ENCODE results near the gene PLPP4. TPM values are rescaled to one million over a fixed set of nuclear protein-coding genes. Genes with fewer than 3 reads are reported as not detected.

PLPP4 gene
- total RNA-seq, 2 experiments from 2014 or later = not detected

- ChIA-PET POLR2A (no interaction called here), CTCF (no interaction called here)
- no peak overlapping the region for H3K4me3 ChIP-seq (ENCODE audit: low read length)
- H3K9me3 ChIP-seq (ENCODE audit: control insufficient read depth in 1 of 2, insufficient read depth in 1 of 2, low read length in 2 of 2) = peaks cover 0 to 9% of the 10 kb centered on the region in 2 experiments
- Mint-ChIP-seq H3K9me3 (peaks cover 10% of the 10 kb centered on the region), H3K36me3 (ENCODE audit: low read depth) (no peaks in the 10 kb centered on the region), H3K4me1 (ENCODE audit: low read depth) (no peaks in the 10 kb centered on the region), H3K27me3 (peaks cover 16% of the 10 kb centered on the region), H3K27ac (no peak overlapping the region), H3K4me3 (no peak overlapping the region)
- ATAC-seq (ENCODE audit: poor library complexity) = no peak
- no peak overlapping the region for H3K27ac ChIP-seq (ENCODE audit: low read depth in 1 of 2, low read length in 2 of 2)
- H3K4me1 ChIP-seq (ENCODE audit: insufficient read depth, low read length) = no peaks in the 10 kb centered on the region
- DNase-seq = no peak
- TF ChIP-seq CTCF (IDR thresholded peaks at IDR 0.05) = no peak
- H3K27me3 ChIP-seq (ENCODE audit: control insufficient read depth in 1 of 2, insufficient read depth in 2 of 2, low read length in 2 of 2) = peaks cover 0 to 3% of the 10 kb centered on the region in 2 experiments
- intact Hi-C loops (cut with DNase I, micrococcal nuclease) = no loop called here
- no peaks in the 10 kb centered on the region for H3K36me3 ChIP-seq (ENCODE audit: insufficient read depth, low read length)
Measured at GRCh38 chr10:120478386-120478785, 21.4 kb downstream of the PLPP4 start.

- Histone ChIP-seq H3K4me3 (ENCODE audit: low read length) (no peak overlapping the region), H3K4me1 (ENCODE audit: insufficient read depth, low read length) (no peaks in the 10 kb centered on the region), H3K9me3 (ENCODE audit: control insufficient read depth in 1 of 2, insufficient read depth in 1 of 2, low read length in 2 of 2) (peaks cover 0 to 9% of the 10 kb centered on the region in 2 experiments), H3K36me3 (ENCODE audit: insufficient read depth, low read length) (no peaks in the 10 kb centered on the region), H3K27me3 (ENCODE audit: control insufficient read depth in 1 of 2, insufficient read depth in 2 of 2, low read length in 2 of 2) (peaks cover 0 to 3% of the 10 kb centered on the region in 2 experiments), H3K27ac (ENCODE audit: low read depth in 1 of 2, low read length in 2 of 2) (no peak overlapping the region)
- CTCF ChIA-PET = no interaction called here
- H3K27ac Mint-ChIP-seq = no peak overlapping the region
- no peaks in the 10 kb centered on the region for H3K36me3 Mint-ChIP-seq (ENCODE audit: low read depth)
- intact Hi-C loops (cut with DNase I, micrococcal nuclease) = no loop called here
- ATAC-seq (ENCODE audit: poor library complexity) (no peak), DNase-seq (no peak)
- H3K9me3 Mint-ChIP-seq = peaks cover 10% of the 10 kb centered on the region
- TF ChIP-seq CTCF (IDR thresholded peaks at IDR 0.05) = no peak
- POLR2A ChIA-PET = no interaction called here
- peaks cover 16% of the 10 kb centered on the region for H3K27me3 Mint-ChIP-seq
- no peaks in the 10 kb centered on the region for H3K4me1 Mint-ChIP-seq (ENCODE audit: low read depth)
- H3K4me3 Mint-ChIP-seq = no peak overlapping the region
Measured at GRCh38 chr10:120479506-120479905, 22.5 kb downstream of the PLPP4 start.

GRCh38 chr10:120480065-120480600 is 23.1 kb downstream of the PLPP4 start:
- TF ChIP-seq CTCF (IDR thresholded peaks at IDR 0.05) = no peak
- CTCF ChIA-PET = no interaction called here
- ATAC-seq (ENCODE audit: poor library complexity) = no peak

More at GRCh38 chr10:120480065-120480600, 23.1 kb downstream of the PLPP4 start:
- Histone ChIP-seq H3K9me3 (ENCODE audit: control insufficient read depth in 1 of 2, insufficient read depth in 1 of 2, low read length in 2 of 2) (peaks cover 0 to 9% of the 10 kb centered on the region in 2 experiments), H3K27ac (ENCODE audit: low read depth in 1 of 2, low read length in 2 of 2) (no peak overlapping the region), H3K27me3 (ENCODE audit: control insufficient read depth in 1 of 2, insufficient read depth in 2 of 2, low read length in 2 of 2) (peaks cover 0 to 3% of the 10 kb centered on the region in 2 experiments), H3K4me1 (ENCODE audit: insufficient read depth, low read length) (no peaks in the 10 kb centered on the region), H3K4me3 (ENCODE audit: low read length) (no peak overlapping the region), H3K36me3 (ENCODE audit: insufficient read depth, low read length) (no peaks in the 10 kb centered on the region)
- H3K4me3 Mint-ChIP-seq = no peak overlapping the region
- DNase-seq = no peak
- H3K4me1 Mint-ChIP-seq (ENCODE audit: low read depth) = no peaks in the 10 kb centered on the region
- H3K27ac Mint-ChIP-seq = no peak overlapping the region
- POLR2A ChIA-PET = no interaction called here
- no peaks in the 10 kb centered on the region for H3K36me3 Mint-ChIP-seq (ENCODE audit: low read depth)
- H3K9me3 Mint-ChIP-seq = peaks cover 10% of the 10 kb centered on the region
- intact Hi-C loops (cut with DNase I, micrococcal nuclease) = no loop called here
- H3K27me3 Mint-ChIP-seq = peaks cover 16% of the 10 kb centered on the region

All from CD4-positive, alpha-beta T cell (primary cell).